DOHH2 (cell line): ENCODE data around the gene BDP1.

Experiments
- CTCF ChIP-seq: fragments of 200-600 bp; sonication (generic); IDR thresholded peaks from one replicate; pipeline ENCODE4 v1.5.1; 2014; ENCODE audit warnings: antibody characterized with exemption, mild to moderate bottlenecking, low read depth, low read length; ENCODE audit not compliant: poor library complexity, severe bottlenecking
- EZH2phosphoT487 ChIP-seq: fragments of 200-600 bp; sonication (generic); IDR thresholded peaks from 2 replicates; pipeline ENCODE4 v1.6.1; 2017; ENCODE audit warnings: borderline replicate concordance, mild to moderate bottlenecking, antibody characterized with exemption, low read length, moderate library complexity, mixed read lengths

- TF ChIP-seq CTCF (no peak), EZH2phosphoT487 (no peak)
Measured at GRCh38 chr5:71461360-71461759, 5.9 kb downstream of the BDP1 start.
